HEK293 (cell line): Measurements from ENCODE around the gene GALNT10.

Source experiments
- CTCF ChIA-PET: fragments of 350-600 bp; formaldehyde crosslinking; extraction: SDS; loops from one replicate; lab custom pipeline; 2021; ENCODE audit warnings: antibody characterized with exemption; lab: Yijun Ruan, JAX
- POLR2A ChIA-PET: fragments of 300-600 bp; formaldehyde crosslinking; extraction: SDS; loops from one replicate; lab custom pipeline; 2020; ENCODE audit warnings: antibody characterized with exemption, inconsistent platforms; lab: Yijun Ruan, JAX
- H3K27ac ChIP-seq: fragments of 200-500 bp; sonication (Bioruptor generic); 2 replicates; pipeline ENCODE4 v1.5.1; 2014; ENCODE audit warnings: low read depth, low read length, control low read depth, inconsistent platforms; ENCODE audit errors: extremely low read depth
- H3K36me3 ChIP-seq, 2 experiments: fragments of 200-500 bp in 1 of 2; sonication (Bioruptor generic) in 1 of 2; 1 replicate in 1 of 2; 2 replicates in 1 of 2; pipeline ENCODE4 v1.5.1; 2014 to 2017; ENCODE audit warnings: inconsistent platforms in 2 of 2, low read length in 2 of 2; ENCODE audit not compliant: control insufficient read depth in 2 of 2, insufficient read depth in 1 of 2
- H3K4me1 ChIP-seq: fragments of 200-500 bp; sonication (Bioruptor generic); 2 replicates; pipeline ENCODE4 v1.5.1; 2014; ENCODE audit warnings: mild to moderate bottlenecking, low read length, inconsistent platforms; ENCODE audit not compliant: control insufficient read depth, insufficient read depth
- H3K4me3 ChIP-seq: 2 replicates; pipeline ENCODE4 v1.5.1; 2011; ENCODE audit warnings: low read depth, mild to moderate bottlenecking, control low read depth, low read length, moderate library complexity
- H3K9me3 ChIP-seq: fragments of 200-500 bp; sonication (Bioruptor generic); 2 replicates; pipeline ENCODE4 v1.5.1; 2014; ENCODE audit warnings: low read depth, low read length, inconsistent platforms; ENCODE audit not compliant: control insufficient read depth, insufficient read depth
- GLIS1 ChIP-seq: fragments of 450-650 bp; formaldehyde crosslinking; IDR thresholded peaks from 2 replicates; pipeline ENCODE4 v1.5.1; 2016; ENCODE audit warnings: missing biosample characterization, missing genetic modification characterization
- HIC1 ChIP-seq: fragments of 450-650 bp; formaldehyde crosslinking; IDR thresholded peaks from 2 replicates; pipeline ENCODE4 v1.5.1; 2016; ENCODE audit warnings: missing biosample characterization, missing genetic modification characterization
- MZF1 ChIP-seq: fragments of 450-650 bp; formaldehyde crosslinking; IDR thresholded peaks from 2 replicates; pipeline ENCODE4 v1.5.1; 2017; ENCODE audit warnings: missing biosample characterization, missing genetic modification characterization, borderline replicate concordance
- PATZ1 ChIP-seq: fragments of 450-650 bp; formaldehyde crosslinking; IDR thresholded peaks from 2 replicates; pipeline ENCODE4 v1.5.1; 2016; ENCODE audit warnings: missing biosample characterization, missing genetic modification characterization
- PRDM6 ChIP-seq: fragments of 450-650 bp; formaldehyde crosslinking; IDR thresholded peaks from 2 replicates; pipeline ENCODE4 v1.5.1; 2017; ENCODE audit warnings: missing biosample characterization, missing genetic modification characterization
- ZBTB17 ChIP-seq: fragments of 450-650 bp; formaldehyde crosslinking; IDR thresholded peaks from 2 replicates; pipeline ENCODE4 v1.5.1; 2016; ENCODE audit warnings: missing biosample characterization, missing genetic modification characterization
- ZNF114 ChIP-seq: fragments of 450-650 bp; formaldehyde crosslinking; IDR thresholded peaks from 2 replicates; pipeline ENCODE4 v1.5.0; 2017; ENCODE audit warnings: missing biosample characterization, missing genetic modification characterization
- ZNF148 ChIP-seq: fragments of 450-650 bp; formaldehyde crosslinking; IDR thresholded peaks from 2 replicates; pipeline ENCODE4 v1.5.0; 2017; ENCODE audit warnings: missing biosample characterization, missing genetic modification characterization, borderline replicate concordance
- ZNF239 ChIP-seq: fragments of 450-650 bp; formaldehyde crosslinking; IDR thresholded peaks from 2 replicates; pipeline ENCODE4 v1.5.1; 2016; ENCODE audit warnings: missing biosample characterization, missing genetic modification characterization
- ZNF341 ChIP-seq: fragments of 450-650 bp; formaldehyde crosslinking; IDR thresholded peaks from 2 replicates; pipeline ENCODE4; 2016; ENCODE audit warnings: low read depth, missing biosample characterization, missing genetic modification characterization
- ZNF510 ChIP-seq: fragments of 450-650 bp; formaldehyde crosslinking; IDR thresholded peaks from 2 replicates; pipeline ENCODE4 v1.5.1; 2018; ENCODE audit warnings: mild to moderate bottlenecking, missing genetic modification characterization, missing biosample characterization; ENCODE audit not compliant: insufficient replicate concordance
- ZNF513 ChIP-seq: fragments of 450-650 bp; IDR thresholded peaks from 2 replicates; pipeline ENCODE4 v1.5.1; 2018; ENCODE audit warnings: missing biosample characterization, missing genetic modification characterization
- ZNF610 ChIP-seq: fragments of 450-650 bp; formaldehyde crosslinking; IDR thresholded peaks from 2 replicates; pipeline ENCODE4 v1.5.1; 2016; ENCODE audit warnings: missing biosample characterization, missing genetic modification characterization, borderline replicate concordance
- ZNF660 ChIP-seq: fragments of 450-650 bp; IDR thresholded peaks from 2 replicates; pipeline ENCODE4 v1.5.1; 2018; ENCODE audit warnings: missing biosample characterization, mild to moderate bottlenecking, missing genetic modification characterization
- ZNF664 ChIP-seq: fragments of 450-650 bp; formaldehyde crosslinking; IDR thresholded peaks from 2 replicates; pipeline ENCODE4 v1.5.1; 2016; ENCODE audit warnings: missing biosample characterization, missing genetic modification characterization
- ZNF701 ChIP-seq: fragments of 450-650 bp; formaldehyde crosslinking; IDR thresholded peaks from 2 replicates; pipeline ENCODE4 v1.5.1; 2016; ENCODE audit warnings: missing biosample characterization, missing genetic modification characterization
- ZNF777 ChIP-seq: fragments of 450-650 bp; formaldehyde crosslinking; IDR thresholded peaks from 2 replicates; pipeline ENCODE4 v1.5.1; 2017; ENCODE audit warnings: missing biosample characterization, missing genetic modification characterization, borderline replicate concordance

The GALNT10 gene

GRCh38 chr5:154410786-154411185 lies 220.3 kb downstream of the GALNT10 start:
- POLR2A ChIA-PET = no interaction called here
- Histone ChIP-seq H3K9me3 (no peaks in the 10 kb centered on the region), H3K4me1 (no peaks in the 10 kb centered on the region), H3K27ac (no peak overlapping the region), H3K36me3 (peaks cover 0 to 14% of the 10 kb centered on the region in 2 experiments; a peak in 1 of 3 replicates), H3K4me3 (no peak overlapping the region)
- CTCF ChIA-PET = interaction anchor here (0.7 kb wide), 1 partner anchor 339 kb away, joined by 3 read pairs; no protein-coding TSS in a partner anchor
- TF ChIP-seq ZNF510 (tag by site-specific recombination) (no peak), PRDM6 (tag by site-specific recombination) (no peak), ZBTB17 (no peak), ZNF239 (tag by site-specific recombination) (no peak)
- TF ChIP-seq, all 188 proteins: peak for 0

- CTCF ChIA-PET = interaction anchor here (0.7 kb wide), 1 partner anchor 339 kb away, joined by 3 read pairs; no protein-coding TSS in a partner anchor
- POLR2A ChIA-PET = no interaction called here
- H3K36me3 ChIP-seq = peaks cover 0 to 14% of the 10 kb centered on the region in 2 experiments; a peak in 1 of 3 replicates
- no peaks in the 10 kb centered on the region for H3K4me1 ChIP-seq
- TF ChIP-seq HIC1 (tag by site-specific recombination) (no peak), ZNF148 (tag by site-specific recombination) (no peak)
- no peak overlapping the region for H3K27ac ChIP-seq
- no peaks in the 10 kb centered on the region for H3K9me3 ChIP-seq
- H3K4me3 ChIP-seq = no peak overlapping the region
These were observed 220.8 kb downstream of the GALNT10 start for GRCh38 chr5:154411338-154411737.

GRCh38 chr5:154412316-154412715 lies 221.8 kb downstream of the GALNT10 start:
- Histone ChIP-seq H3K4me1 (no peaks in the 10 kb centered on the region), H3K9me3 (no peaks in the 10 kb centered on the region), H3K36me3 (peaks cover 0 to 14% of the 10 kb centered on the region in 2 experiments; a peak in 1 of 3 replicates), H3K27ac (no peak overlapping the region), H3K4me3 (no peak overlapping the region)
- ChIA-PET POLR2A (no interaction called here), CTCF (no interaction called here)
- TF ChIP-seq ZNF341 (no peak), ZNF114 (no peak), ZNF510 (tag by site-specific recombination) (no peak), ZNF777 (tag by site-specific recombination) (no peak), ZNF664 (tag by site-specific recombination) (no peak), ZNF513 (tag by site-specific recombination) (no peak), ZNF660 (no peak), ZNF610 (tag by site-specific recombination) (no peak), MZF1 (no peak), GLIS1 (tag by site-specific recombination) (no peak), ZNF148 (tag by site-specific recombination) (no peak), PATZ1 (tag by site-specific recombination) (no peak), ZNF701 (no peak)
